ENCODE measurements around the gene SPATA13.

The SPATA13 gene

DNA sequence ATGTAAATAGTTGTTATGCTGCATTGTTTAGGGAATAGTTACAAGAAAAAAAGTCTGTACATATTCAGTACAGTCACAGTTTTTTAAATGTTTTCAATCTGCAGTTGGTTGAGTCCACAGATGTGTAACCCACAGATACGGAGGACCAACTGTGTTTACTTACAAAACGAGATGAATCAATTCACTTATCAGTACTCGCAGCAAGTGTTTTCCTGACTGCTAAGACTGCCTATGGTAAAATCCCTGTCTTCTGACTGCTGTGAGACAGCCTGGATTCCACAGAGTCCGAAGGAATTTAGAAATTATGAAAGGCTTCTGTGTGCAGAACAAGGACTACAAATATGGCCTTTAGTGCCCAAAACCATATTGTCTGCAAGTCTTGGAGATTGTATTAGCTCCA lies 103.1 kb downstream of the SPATA13 start:
- H3K9me3 ChIP-seq (ENCODE audit: control insufficient read depth, insufficient read depth, low read length): no peaks in the 10 kb centered on the region
- no peak overlapping the region for H3K27ac ChIP-seq (ENCODE audit: low read length)
- WGBS (ENCODE audit: insufficient coverage, insufficient read length): no CpG with 5 or more reads among the region's 4 CpGs
- H3K4me1 ChIP-seq (ENCODE audit: control insufficient read depth, insufficient read depth, low read length): no peaks in the 10 kb centered on the region
- H3K4me3 ChIP-seq (ENCODE audit: low read length): no peak overlapping the region
- H3K36me3 ChIP-seq (ENCODE audit: control insufficient read depth, insufficient read depth, low read length): no peaks in the 10 kb centered on the region
- no peak for DNase-seq (ENCODE audit: low read depth, low spot score)
- H3K27me3 ChIP-seq (ENCODE audit: control insufficient read depth, insufficient read depth, low read length): no peaks in the 10 kb centered on the region

GRCh38 chr13:24264976-24265375 lies 104.5 kb downstream of the SPATA13 start:
- Histone ChIP-seq H3K4me1 (ENCODE audit: control insufficient read depth, insufficient read depth, low read length) (no peaks in the 10 kb centered on the region), H3K27me3 (ENCODE audit: control insufficient read depth, insufficient read depth, low read length) (no peaks in the 10 kb centered on the region), H3K36me3 (ENCODE audit: control insufficient read depth, insufficient read depth, low read length) (no peaks in the 10 kb centered on the region), H3K9me3 (ENCODE audit: control insufficient read depth, insufficient read depth, low read length) (no peaks in the 10 kb centered on the region), H3K4me3 (ENCODE audit: low read length) (no peak overlapping the region), H3K27ac (ENCODE audit: low read length) (no peak overlapping the region)
- no CpG with 5 or more reads among the region's 8 CpGs for WGBS (ENCODE audit: insufficient coverage, insufficient read length)
- no peak for DNase-seq (ENCODE audit: low read depth, low spot score)

DNA sequence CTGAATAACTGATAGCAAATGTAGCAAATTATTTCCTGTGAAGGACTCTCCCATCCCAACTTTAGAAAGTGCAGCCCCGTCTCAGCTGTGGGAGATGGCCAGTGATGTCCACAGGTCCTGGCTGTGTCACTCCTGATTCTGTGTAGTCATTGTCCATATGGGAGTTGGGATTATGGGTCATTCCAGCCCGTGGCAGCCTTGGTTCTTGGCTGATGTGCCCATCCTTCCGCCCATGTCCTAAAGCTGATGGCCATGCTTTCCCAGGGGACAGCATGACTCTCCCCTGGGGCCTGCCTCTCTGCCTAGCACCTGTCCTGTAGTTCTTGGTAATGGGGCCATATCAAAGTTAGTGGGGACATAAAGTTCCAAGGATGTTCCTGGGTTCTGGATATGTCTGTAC lies 104.9 kb downstream of the SPATA13 start:
- Histone ChIP-seq H3K4me3 (ENCODE audit: low read length) (no peak overlapping the region), H3K27me3 (ENCODE audit: control insufficient read depth, insufficient read depth, low read length) (no peaks in the 10 kb centered on the region), H3K36me3 (ENCODE audit: control insufficient read depth, insufficient read depth, low read length) (no peaks in the 10 kb centered on the region), H3K27ac (ENCODE audit: low read length) (no peak overlapping the region), H3K9me3 (ENCODE audit: control insufficient read depth, insufficient read depth, low read length) (no peaks in the 10 kb centered on the region), H3K4me1 (ENCODE audit: control insufficient read depth, insufficient read depth, low read length) (no peaks in the 10 kb centered on the region)
- DNase-seq (ENCODE audit: low read depth, low spot score): no peak
- WGBS (ENCODE audit: insufficient coverage, insufficient read length): no CpG with 5 or more reads among the region's 3 CpGs

- no peak overlapping the region for H3K4me3 ChIP-seq (ENCODE audit: low read length)
- H3K4me1 ChIP-seq (ENCODE audit: control insufficient read depth, insufficient read depth, low read length): no peaks in the 10 kb centered on the region
- WGBS (ENCODE audit: insufficient coverage, insufficient read length): no CpG with 5 or more reads among the region's 3 CpGs
- H3K27me3 ChIP-seq (ENCODE audit: control insufficient read depth, insufficient read depth, low read length): no peaks in the 10 kb centered on the region
- H3K9me3 ChIP-seq (ENCODE audit: control insufficient read depth, insufficient read depth, low read length): no peaks in the 10 kb centered on the region
- H3K27ac ChIP-seq (ENCODE audit: low read length): no peak overlapping the region
- no peaks in the 10 kb centered on the region for H3K36me3 ChIP-seq (ENCODE audit: control insufficient read depth, insufficient read depth, low read length)
- no peak for DNase-seq (ENCODE audit: low read depth, low spot score)
Measured at GRCh38 chr13:24267274-24267673, 106.8 kb downstream of the SPATA13 start.

DNA sequence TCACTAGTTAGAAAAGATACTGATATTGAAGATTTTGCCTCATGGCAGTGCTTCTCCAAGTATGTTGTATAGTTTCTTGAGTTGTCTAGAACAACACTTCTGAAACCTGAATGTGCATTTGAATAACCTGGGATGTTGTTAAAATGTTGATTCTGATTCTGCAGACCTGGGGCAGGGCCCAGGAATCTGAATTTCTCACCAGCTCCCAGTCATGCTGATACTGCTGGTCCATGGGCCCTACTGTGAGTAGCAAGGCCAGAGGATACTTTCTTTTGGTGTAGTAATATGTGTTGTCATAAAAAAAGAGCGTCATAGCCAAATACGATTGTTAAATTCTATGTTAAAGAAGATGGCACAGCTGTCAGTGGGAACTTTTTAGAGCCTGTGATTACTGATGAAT lies 107.3 kb downstream of the SPATA13 start:
- Histone ChIP-seq H3K9me3 (ENCODE audit: control insufficient read depth, insufficient read depth, low read length) (no peaks in the 10 kb centered on the region), H3K36me3 (ENCODE audit: control insufficient read depth, insufficient read depth, low read length) (no peaks in the 10 kb centered on the region), H3K27ac (ENCODE audit: low read length) (no peak overlapping the region), H3K4me1 (ENCODE audit: control insufficient read depth, insufficient read depth, low read length) (no peaks in the 10 kb centered on the region), H3K27me3 (ENCODE audit: control insufficient read depth, insufficient read depth, low read length) (no peaks in the 10 kb centered on the region), H3K4me3 (ENCODE audit: low read length) (no peak overlapping the region)
- no peak for DNase-seq (ENCODE audit: low read depth, low spot score)
- no CpG with 5 or more reads among the region's 2 CpGs for WGBS (ENCODE audit: insufficient coverage, insufficient read length)

GRCh38 chr13:24269821-24270220 lies 109.3 kb downstream of the SPATA13 start:
- Histone ChIP-seq H3K27ac (ENCODE audit: low read length) (no peak overlapping the region), H3K4me3 (ENCODE audit: low read length) (no peak overlapping the region), H3K9me3 (ENCODE audit: control insufficient read depth, insufficient read depth, low read length) (no peaks in the 10 kb centered on the region), H3K4me1 (ENCODE audit: control insufficient read depth, insufficient read depth, low read length) (no peaks in the 10 kb centered on the region), H3K27me3 (ENCODE audit: control insufficient read depth, insufficient read depth, low read length) (no peaks in the 10 kb centered on the region), H3K36me3 (ENCODE audit: control insufficient read depth, insufficient read depth, low read length) (no peaks in the 10 kb centered on the region)
- no peak for DNase-seq (ENCODE audit: low read depth, low spot score)
- no CpG with 5 or more reads among the region's 4 CpGs for WGBS (ENCODE audit: insufficient coverage, insufficient read length)

- Histone ChIP-seq H3K4me1 (ENCODE audit: control insufficient read depth, insufficient read depth, low read length) (no peaks in the 10 kb centered on the region), H3K36me3 (ENCODE audit: control insufficient read depth, insufficient read depth, low read length) (no peaks in the 10 kb centered on the region), H3K4me3 (ENCODE audit: low read length) (no peak overlapping the region), H3K27ac (ENCODE audit: low read length) (no peak overlapping the region), H3K9me3 (ENCODE audit: control insufficient read depth, insufficient read depth, low read length) (no peaks in the 10 kb centered on the region), H3K27me3 (ENCODE audit: control insufficient read depth, insufficient read depth, low read length) (no peaks in the 10 kb centered on the region)
- no CpG with 5 or more reads among the region's 10 CpGs for WGBS (ENCODE audit: insufficient coverage, insufficient read length)
- no peak for DNase-seq (ENCODE audit: low read depth, low spot score)
Measured at GRCh38 chr13:24270639-24271141, 110.2 kb downstream of the SPATA13 start.

- Histone ChIP-seq H3K9me3 (ENCODE audit: control insufficient read depth, insufficient read depth, low read length) (no peaks in the 10 kb centered on the region), H3K4me1 (ENCODE audit: control insufficient read depth, insufficient read depth, low read length) (no peaks in the 10 kb centered on the region), H3K27me3 (ENCODE audit: control insufficient read depth, insufficient read depth, low read length) (no peaks in the 10 kb centered on the region), H3K4me3 (ENCODE audit: low read length) (no peak overlapping the region), H3K27ac (ENCODE audit: low read length) (no peak overlapping the region), H3K36me3 (ENCODE audit: control insufficient read depth, insufficient read depth, low read length) (no peaks in the 10 kb centered on the region)
- no peak for DNase-seq (ENCODE audit: low read depth, low spot score)
- WGBS (ENCODE audit: insufficient coverage, insufficient read length): no CpG with 5 or more reads among the region's 1 CpG
Measured at GRCh38 chr13:24271231-24271600, 110.7 kb downstream of the SPATA13 start.

- Histone ChIP-seq H3K27me3 (ENCODE audit: control insufficient read depth, insufficient read depth, low read length) (no peaks in the 10 kb centered on the region), H3K27ac (ENCODE audit: low read length) (no peak overlapping the region), H3K36me3 (ENCODE audit: control insufficient read depth, insufficient read depth, low read length) (no peaks in the 10 kb centered on the region), H3K4me1 (ENCODE audit: control insufficient read depth, insufficient read depth, low read length) (no peaks in the 10 kb centered on the region), H3K4me3 (ENCODE audit: low read length) (no peak overlapping the region), H3K9me3 (ENCODE audit: control insufficient read depth, insufficient read depth, low read length) (no peaks in the 10 kb centered on the region)
- no CpG with 5 or more reads among the region's 25 CpGs for WGBS (ENCODE audit: insufficient coverage, insufficient read length)
- DNase-seq (ENCODE audit: low read depth, low spot score): no peak
Measured at GRCh38 chr13:24271601-24272451, 111.3 kb downstream of the SPATA13 start.

DNA sequence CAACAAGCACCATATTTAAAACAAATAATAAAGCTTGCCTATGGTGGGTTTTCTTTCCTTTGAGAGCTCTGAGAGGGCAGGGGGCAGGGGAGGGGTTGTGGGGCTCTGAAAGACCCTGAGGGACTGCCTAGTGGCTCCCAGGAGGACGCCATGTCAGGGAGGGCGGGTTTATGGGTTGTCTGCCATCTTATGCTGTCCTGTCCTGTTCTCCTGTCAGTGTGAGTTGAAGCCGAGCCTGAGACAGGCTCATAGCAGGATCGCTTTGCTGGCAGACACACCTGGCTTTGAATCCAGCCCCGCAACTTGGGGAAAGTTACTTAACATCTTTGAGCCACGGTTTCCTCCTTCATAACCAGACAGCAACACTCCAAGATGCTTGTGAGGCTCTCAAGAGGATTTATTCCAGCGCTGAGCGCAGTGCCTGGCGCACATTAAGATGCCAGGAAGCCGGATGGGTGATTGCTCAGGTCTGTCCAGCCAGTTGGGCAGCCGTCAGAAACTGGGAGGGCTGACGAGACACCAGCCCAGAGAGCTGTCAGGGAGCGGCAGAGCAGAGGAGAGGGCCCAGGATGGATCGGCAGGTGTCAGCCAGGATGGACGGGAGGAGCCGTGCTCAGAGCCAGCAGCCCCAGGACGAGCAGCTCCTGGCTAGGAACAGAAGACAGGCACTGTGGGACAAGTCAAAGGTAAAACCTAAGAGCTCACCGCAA lies 112.1 kb downstream of the SPATA13 start:
- no peaks in the 10 kb centered on the region for H3K4me1 ChIP-seq (ENCODE audit: control insufficient read depth, insufficient read depth, low read length)
- no CpG with 5 or more reads among the region's 18 CpGs for WGBS (ENCODE audit: insufficient coverage, insufficient read length)
- no peaks in the 10 kb centered on the region for H3K27me3 ChIP-seq (ENCODE audit: control insufficient read depth, insufficient read depth, low read length)
- DNase-seq (ENCODE audit: low read depth, low spot score): no peak
- H3K36me3 ChIP-seq (ENCODE audit: control insufficient read depth, insufficient read depth, low read length): no peaks in the 10 kb centered on the region
- no peak overlapping the region for H3K4me3 ChIP-seq (ENCODE audit: low read length)
- H3K9me3 ChIP-seq (ENCODE audit: control insufficient read depth, insufficient read depth, low read length): no peaks in the 10 kb centered on the region
- H3K27ac ChIP-seq (ENCODE audit: low read length): no peak overlapping the region

All from iPS DF 6.9 (cell line).